Measurements from ENCODE around the gene FBXL16. TPM values are rescaled to one million over a fixed set of nuclear protein-coding genes. Genes with fewer than 3 reads are reported as not detected.

FBXL16 gene
- total and polyA plus RNA-seq, 9 of the 15 experiments (the other 6 are each of a cell fraction or from before 2014, with no cell fraction given) = 0.21 to 8.2 (median 1.7) TPM

DNA sequence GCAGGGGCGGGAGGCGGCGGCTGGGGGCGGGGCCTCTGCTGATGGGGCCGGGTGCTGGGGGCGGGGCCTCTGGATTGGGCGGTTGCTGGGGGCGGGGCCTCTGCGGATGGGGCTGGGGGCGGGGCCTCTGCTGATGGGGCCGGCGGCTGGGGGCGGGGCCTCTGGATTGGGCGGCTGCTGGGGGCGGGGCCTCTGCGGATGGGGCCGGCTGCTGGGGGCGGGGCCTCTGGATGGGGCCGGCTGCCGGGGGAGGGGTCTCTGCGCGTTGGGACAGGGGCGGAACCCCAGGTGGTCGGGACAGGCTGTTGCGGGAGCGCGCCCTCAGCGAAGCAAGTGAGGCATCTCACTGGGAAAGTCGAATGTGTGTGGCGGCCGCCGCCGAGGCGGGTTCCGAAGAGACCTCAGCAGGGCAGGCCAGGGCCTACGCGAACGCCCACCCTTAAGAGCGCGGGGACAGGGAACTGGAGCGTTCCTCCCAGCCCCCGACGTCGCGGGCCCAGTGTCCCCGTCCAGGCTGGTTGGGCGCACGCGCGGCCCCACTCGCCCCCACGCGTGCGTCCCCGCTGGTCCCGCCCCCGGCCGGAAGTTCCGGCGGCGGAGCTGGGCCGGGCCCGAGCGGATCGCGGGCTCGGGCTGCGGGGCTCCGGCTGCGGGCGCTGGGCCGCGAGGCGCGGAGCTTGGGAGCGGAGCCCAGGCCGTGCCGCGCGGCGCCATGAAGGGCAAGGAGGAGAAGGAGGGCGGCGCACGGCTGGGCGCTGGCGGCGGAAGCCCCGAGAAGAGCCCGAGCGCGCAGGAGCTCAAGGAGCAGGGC, 25.6 kb downstream of the FBXL16 start, which contains the start of gene STUB1 (continued):
- no peak for TF ChIP-seq CHD7 (IDR thresholded peaks at IDR 0.05; ENCODE audit: low read depth, low read length)
- no peak for TF ChIP-seq SRSF1 (IDR thresholded peaks at IDR 0.05; ENCODE audit: low read depth, low read length)
- TF ChIP-seq MLLT1 (IDR thresholded peaks at IDR 0.05) = no peak
- TF ChIP-seq RUNX1 (IDR thresholded peaks at IDR 0.05; ENCODE audit: low read depth) = no peak
- no peak for TF ChIP-seq TCF3 (CRISPR knock-in tag; IDR thresholded peaks at IDR 0.05)
- TF ChIP-seq ZNF395 (CRISPR knock-in tag; IDR thresholded peaks at IDR 0.05) = no peak
- TF ChIP-seq, protein P1, sequence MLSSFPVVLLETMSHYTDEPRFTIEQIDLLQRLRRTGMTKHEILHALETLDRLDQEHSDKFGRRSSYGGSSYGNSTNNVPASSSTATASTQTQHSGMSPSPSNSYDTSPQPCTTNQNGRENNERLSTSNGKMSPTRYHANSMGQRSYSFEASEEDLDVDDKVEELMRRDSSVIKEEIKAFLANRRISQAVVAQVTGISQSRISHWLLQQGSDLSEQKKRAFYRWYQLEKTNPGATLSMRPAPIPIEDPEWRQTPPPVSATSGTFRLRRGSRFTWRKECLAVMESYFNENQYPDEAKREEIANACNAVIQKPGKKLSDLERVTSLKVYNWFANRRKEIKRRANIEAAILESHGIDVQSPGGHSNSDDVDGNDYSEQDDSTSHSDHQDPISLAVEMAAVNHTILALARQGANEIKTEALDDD (IDR thresholded peaks at IDR 0.05) = no peak
- TF ChIP-seq FOXK2 (conservative IDR thresholded peaks at IDR 0.05 in 1 of 2, IDR thresholded peaks at IDR 0.05 in 1 of 2; ENCODE audit: low read depth in 2 of 2) = 0 out of 4 replicates have a peak, but pooled peaks have one; percentile 39 to 41
- TF ChIP-seq ZC3H8 (IDR thresholded peaks at IDR 0.05) = no peak
- TF ChIP-seq, protein P2, sequence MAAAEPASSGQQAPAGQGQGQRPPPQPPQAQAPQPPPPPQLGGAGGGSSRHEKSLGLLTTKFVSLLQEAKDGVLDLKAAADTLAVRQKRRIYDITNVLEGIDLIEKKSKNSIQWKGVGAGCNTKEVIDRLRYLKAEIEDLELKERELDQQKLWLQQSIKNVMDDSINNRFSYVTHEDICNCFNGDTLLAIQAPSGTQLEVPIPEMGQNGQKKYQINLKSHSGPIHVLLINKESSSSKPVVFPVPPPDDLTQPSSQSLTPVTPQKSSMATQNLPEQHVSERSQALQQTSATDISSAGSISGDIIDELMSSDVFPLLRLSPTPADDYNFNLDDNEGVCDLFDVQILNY (CRISPR knock-in tag; IDR thresholded peaks at IDR 0.05) = no peak

Data from K562 (cell line).